Coronary artery (tissue), 2 donors: Measurements from ENCODE around the gene TMEM43.
A peak's percentile ranks its signal among the peaks of the same experiment; 100 is the strongest.

Experiments
- DNase-seq: peaks from one replicate; pipeline ENCODE4 v3.0.0-alpha.2; 2017; ENCODE audit warnings: low spot score
- H3K27ac ChIP-seq, 2 donors: fragments of 200-600 bp; sonication (generic); one replicate each; pipeline ENCODE4 v1.5.1; 2016 to 2019
- H3K4me3 ChIP-seq: fragments of 200-600 bp; sonication (generic); 2 replicates; pipeline ENCODE4 v1.5.1; 2016; ENCODE audit warnings: mild to moderate bottlenecking, moderate library complexity
- CTCF ChIP-seq: fragments of 200-600 bp; sonication (generic); IDR thresholded peaks from one replicate; pipeline ENCODE4 v1.5.1; 2019; ENCODE audit warnings: antibody characterized with exemption

The TMEM43 gene

GRCh38 chr3:14123308-14124222, 1.3 kb upstream of the TMEM43 start:
- peak overlapping the region in 1 of 2 donors; percentile 94 for H3K27ac ChIP-seq
- no peak for DNase-seq
- TF ChIP-seq CTCF, result no peak
- H3K4me3 ChIP-seq, result peak overlapping the region; percentile 78

DNA sequence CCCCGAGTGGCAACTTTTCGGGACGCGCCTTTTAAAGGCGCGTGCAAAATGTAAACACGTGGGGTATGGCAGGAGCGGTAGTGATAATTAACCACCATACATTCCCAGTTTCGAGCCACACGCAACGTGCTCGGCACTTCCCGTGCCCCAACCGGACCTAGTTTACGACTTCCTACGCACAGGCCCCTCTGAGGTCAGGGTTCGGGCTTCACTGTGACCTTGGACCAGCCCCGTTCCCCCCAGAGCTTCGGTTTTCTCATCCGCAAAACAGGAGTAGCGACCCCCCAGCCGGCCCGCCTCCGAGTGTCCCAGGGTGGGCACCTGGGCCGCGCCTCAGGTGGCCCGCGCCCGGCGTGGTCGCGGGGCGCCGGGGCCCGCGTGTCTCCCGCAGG, 633 bp upstream of the TMEM43 start:
- DNase-seq, result peak; percentile 80
- Histone ChIP-seq H3K4me3 (peak overlapping the region; percentile 78), H3K27ac (peak overlapping the region; percentile 94 to 95)
- no peak for TF ChIP-seq CTCF

GRCh38 chr3:14125193-14126016, 553 bp downstream of the TMEM43 start:
- DNase-seq, result peak; percentile 91
- no peak for TF ChIP-seq CTCF
- H3K4me3 ChIP-seq, result peak overlapping the region; percentile 78

DNA sequence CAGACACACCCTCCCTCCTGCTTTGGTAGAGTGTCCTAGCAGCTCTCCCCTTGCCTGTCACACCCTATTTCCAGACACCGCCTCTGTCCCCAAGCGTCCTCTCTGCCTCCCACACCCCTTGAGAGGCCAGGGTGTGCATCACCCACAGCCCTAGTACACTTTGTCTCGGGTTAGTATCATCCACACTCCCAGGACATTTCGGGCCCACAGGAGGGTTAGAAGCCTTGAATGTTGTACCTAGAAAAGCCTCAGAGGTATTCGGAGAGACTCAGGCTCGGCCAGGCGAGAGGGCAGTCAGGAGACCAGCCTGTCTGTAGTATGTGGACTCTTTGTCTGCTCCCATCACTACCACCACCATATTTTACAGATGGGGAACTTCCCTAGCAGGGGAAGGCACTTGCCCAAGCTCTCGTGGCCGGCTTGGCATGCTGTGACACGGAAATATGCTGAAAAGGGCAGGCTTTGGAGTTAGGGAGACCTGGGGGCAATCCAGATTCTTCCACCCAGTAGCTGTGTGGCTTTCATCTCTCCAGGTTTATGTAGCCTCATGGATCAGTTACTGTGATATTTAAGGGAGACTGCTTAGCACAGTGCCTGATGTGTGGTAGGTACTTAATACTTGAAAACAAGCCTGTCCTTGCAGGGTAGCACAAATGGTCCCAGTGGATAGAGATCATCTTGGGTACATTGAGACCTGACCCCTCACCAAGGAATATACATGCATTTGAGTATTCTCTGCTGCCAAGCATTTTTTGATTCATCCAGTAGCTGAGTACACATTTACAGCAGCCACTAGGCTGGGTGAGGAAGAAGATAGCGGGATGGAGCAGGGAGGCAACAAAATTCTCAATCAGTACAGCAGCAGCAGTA, 1.4 kb downstream of the TMEM43 start:
- peak overlapping the region; percentile 94 to 95 for H3K27ac ChIP-seq
- no peak for TF ChIP-seq CTCF
- H3K4me3 ChIP-seq, result peak overlapping the region; percentile 78
- DNase-seq, result no peak

More at GRCh38 chr3:14125193-14126016, 553 bp downstream of the TMEM43 start:
- peak overlapping the region; percentile 94 to 95 for H3K27ac ChIP-seq

DNA sequence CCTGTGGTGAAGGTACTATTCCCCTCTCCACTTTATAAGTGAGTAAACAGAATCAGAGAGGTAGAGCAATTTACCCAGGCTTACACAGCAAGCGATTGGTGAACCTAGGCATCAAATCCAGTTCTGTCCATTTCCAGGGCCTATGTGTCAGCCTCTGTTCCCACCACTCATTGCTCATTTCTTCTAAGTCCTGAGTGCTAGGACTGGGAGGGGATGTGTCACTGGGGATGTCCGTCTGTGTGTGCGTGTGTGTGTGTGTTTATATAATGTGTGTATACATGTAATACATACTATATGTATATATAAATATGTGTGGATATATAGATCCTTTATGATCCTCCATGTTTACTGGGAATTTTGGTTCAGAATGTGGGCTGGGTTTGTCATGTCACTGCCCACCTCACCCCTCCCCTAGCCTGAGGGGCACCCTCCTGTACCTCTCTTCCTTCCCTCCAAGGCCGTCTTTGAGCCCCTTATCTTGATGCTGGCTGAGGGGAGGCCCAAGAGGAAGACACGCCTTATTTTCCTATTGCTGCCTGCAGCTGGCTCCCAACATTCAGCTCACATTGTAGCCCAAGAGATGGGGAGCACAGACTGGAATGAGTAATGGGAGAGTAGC, 2.1 kb downstream of the TMEM43 start:
- no peak for DNase-seq
- TF ChIP-seq CTCF, result no peak
- Histone ChIP-seq H3K4me3 (peak overlapping the region; percentile 78), H3K27ac (peak overlapping the region; percentile 94 to 95)

DNA sequence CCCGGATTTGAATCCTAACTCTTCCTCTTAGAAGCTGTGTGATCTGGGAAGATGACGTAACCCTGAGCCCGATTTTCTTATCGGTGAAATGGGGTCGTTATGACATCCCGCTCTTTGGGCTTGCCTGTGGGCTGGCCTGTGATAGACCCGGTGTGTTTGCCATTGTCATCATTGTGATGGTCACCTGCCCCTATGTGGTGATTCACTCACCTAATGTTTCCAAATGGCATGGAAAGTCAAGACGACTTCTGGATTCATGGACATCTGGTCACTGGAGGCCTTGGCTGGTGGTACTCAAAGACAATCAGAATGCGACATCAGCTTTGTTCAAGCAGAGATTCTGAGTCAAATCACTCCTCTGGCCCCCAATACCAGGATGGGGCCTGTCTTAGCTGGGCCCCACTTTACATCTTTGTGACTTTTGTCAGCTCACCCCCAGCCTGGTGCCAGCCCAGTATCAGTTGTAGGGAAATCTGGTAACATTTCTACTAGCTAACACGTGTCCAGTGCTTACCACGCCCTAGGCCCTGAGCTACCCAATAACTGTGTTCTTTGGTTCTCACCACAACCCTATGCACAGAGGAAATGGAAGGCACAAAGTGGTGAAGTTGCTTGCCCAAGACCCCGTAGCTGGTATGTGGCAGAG, 2.8 kb downstream of the TMEM43 start:
- no peak for TF ChIP-seq CTCF
- H3K4me3 ChIP-seq, result peak overlapping the region; percentile 78
- DNase-seq, result no peak
- peak overlapping the region; percentile 94 to 95 for H3K27ac ChIP-seq
